Thyroid gland (tissue), 4 donors: ENCODE data around the gene CASQ1. TPM values are rescaled to one million over a fixed set of nuclear protein-coding genes. Genes with fewer than 3 reads are reported as not detected.

Experiments
- DNase-seq, 2 donors: peaks; one replicate each; pipeline ENCODE4 v3.0.0-alpha.2; 2019
- H3K27ac ChIP-seq, 3 donors: fragments of 200-600 bp; sonication (generic); 1 replicate in 2 of 3; 2 replicates in 1 of 3; pipeline ENCODE4 v1.5.1; 2016 to 2019; ENCODE audit warnings: mild to moderate bottlenecking in 1 of 3, moderate library complexity in 1 of 3
- H3K27me3 ChIP-seq: fragments of 200-600 bp; sonication (generic); one replicate; pipeline ENCODE4 v1.5.1; 2019
- H3K36me3 ChIP-seq, 2 donors: fragments of 200-600 bp; sonication (generic); one replicate each; pipeline ENCODE4 v1.5.1; 2016 to 2019
- H3K4me1 ChIP-seq, 2 donors: fragments of 200-600 bp; sonication (generic); one replicate each; pipeline ENCODE4 v1.5.1; 2017 to 2019
- H3K4me3 ChIP-seq, 3 donors: fragments of 200-600 bp; sonication (generic); replicated peaks in 1 of 3; 1 replicate in 2 of 3; 2 replicates in 1 of 3; pipeline ENCODE4 v1.5.1; 2016; ENCODE audit warnings: mild to moderate bottlenecking in 1 of 3
- H3K9me3 ChIP-seq: fragments of 200-600 bp; sonication (generic); one replicate; pipeline ENCODE4 v1.5.1; 2017
- POLR2A ChIP-seq, 2 donors: fragments of 450-650 bp; IDR thresholded peaks; one replicate each; pipeline ENCODE4 v1.6.1; 2017; ENCODE audit warnings: antibody characterized with exemption in 2 of 2, mild to moderate bottlenecking in 2 of 2, moderate library complexity in 1 of 2
- WGBS, 2 donors: methylation state at CpG; one replicate each; pipeline ENCODE4 v1.1.5; 2017; 5-methylcytosine and 5-hydroxymethylcytosine counted together
- intact Hi-C: fragments of 100-400 bp; cut with DNase I; formaldehyde crosslinking; loops from one replicate; pipeline ENCODE4 v1.15.1; 2023
- total RNA-seq, 4 donors: library from RNA; depleted of rRNA; stranded (reverse); fragments of >200 nt; gene quantifications; one replicate each; pipeline ENCODE4 v1.2.3, GENCODE V29; 2016
- TF ChIP-seq, protein P1 (sequence below), 6 experiments: fragments of 200-600 bp in 3 of 6; fragments of 450-650 bp in 3 of 6; sonication (generic) in 3 of 6; IDR thresholded peaks; one replicate each; pipeline ENCODE4 v1.5.1; 2016 to 2019; ENCODE audit warnings: antibody characterized with exemption in 6 of 6, mild to moderate bottlenecking in 2 of 6, inconsistent platforms in 1 of 6, moderate library complexity in 1 of 6

Gene CASQ1
- total RNA-seq, 4 donors from 2014 or later: not detected

DNA sequence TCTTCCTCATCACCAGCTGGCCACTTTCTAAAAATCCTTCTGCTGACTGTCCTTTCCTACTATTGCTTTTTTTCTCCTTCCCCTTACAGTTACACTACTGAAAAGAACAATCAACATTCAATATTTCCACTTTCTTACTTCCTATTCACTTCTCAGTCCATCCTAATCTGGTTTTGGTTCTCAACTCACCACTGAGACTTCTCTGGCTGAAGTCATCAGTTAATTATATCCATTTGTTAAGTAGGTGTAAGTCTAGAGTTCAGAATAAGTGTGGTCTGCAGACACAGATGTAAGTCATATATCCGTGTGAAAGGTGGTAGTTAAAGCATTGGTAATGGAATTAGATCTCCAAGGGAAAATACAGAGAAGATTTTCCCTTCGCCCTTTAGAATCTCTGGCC is 36.2 kb downstream of the CASQ1 start:
- TF ChIP-seq, protein P1, sequence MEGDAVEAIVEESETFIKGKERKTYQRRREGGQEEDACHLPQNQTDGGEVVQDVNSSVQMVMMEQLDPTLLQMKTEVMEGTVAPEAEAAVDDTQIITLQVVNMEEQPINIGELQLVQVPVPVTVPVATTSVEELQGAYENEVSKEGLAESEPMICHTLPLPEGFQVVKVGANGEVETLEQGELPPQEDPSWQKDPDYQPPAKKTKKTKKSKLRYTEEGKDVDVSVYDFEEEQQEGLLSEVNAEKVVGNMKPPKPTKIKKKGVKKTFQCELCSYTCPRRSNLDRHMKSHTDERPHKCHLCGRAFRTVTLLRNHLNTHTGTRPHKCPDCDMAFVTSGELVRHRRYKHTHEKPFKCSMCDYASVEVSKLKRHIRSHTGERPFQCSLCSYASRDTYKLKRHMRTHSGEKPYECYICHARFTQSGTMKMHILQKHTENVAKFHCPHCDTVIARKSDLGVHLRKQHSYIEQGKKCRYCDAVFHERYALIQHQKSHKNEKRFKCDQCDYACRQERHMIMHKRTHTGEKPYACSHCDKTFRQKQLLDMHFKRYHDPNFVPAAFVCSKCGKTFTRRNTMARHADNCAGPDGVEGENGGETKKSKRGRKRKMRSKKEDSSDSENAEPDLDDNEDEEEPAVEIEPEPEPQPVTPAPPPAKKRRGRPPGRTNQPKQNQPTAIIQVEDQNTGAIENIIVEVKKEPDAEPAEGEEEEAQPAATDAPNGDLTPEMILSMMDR (IDR thresholded peaks at IDR 0.05): no peak
- no peak for TF ChIP-seq POLR2A (IDR thresholded peaks at IDR 0.05)
- WGBS, 2 donors: 92 to 94% methylated on average over 2 of the region's 2 CpGs
- Histone ChIP-seq H3K27ac (no peak overlapping the region), H3K9me3 (no peaks in the 10 kb centered on the region), H3K27me3 (no peaks in the 10 kb centered on the region), H3K4me1 (peaks cover 0 to 12% of the 10 kb centered on the region in 2 donors), H3K4me3 (no peak overlapping the region), H3K36me3 (peaks cover 72 to 78% of the 10 kb centered on the region in 2 donors)
- no peak for DNase-seq
- intact Hi-C loops: no loop called here

DNA sequence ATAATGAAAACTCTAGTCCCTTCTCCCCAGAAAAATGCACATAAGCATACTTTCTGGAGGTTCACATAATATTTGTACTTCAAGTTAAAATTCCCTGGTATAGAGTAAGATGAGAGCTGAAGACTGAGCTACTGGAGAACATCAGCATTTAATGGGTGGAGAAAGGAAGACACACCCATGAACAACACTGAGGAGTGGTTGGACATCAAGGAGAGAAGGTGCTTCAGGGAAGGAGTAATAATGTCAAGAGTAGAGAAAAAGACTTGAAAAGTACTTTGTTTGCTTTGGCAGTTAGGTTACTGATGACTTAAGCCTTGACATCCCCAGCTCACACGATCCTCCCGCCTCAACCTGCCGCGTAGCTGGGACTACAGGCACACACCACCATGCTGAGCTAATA is 36.7 kb downstream of the CASQ1 start:
- no peaks in the 10 kb centered on the region for H3K9me3 ChIP-seq
- peaks cover 0 to 12% of the 10 kb centered on the region in 2 donors for H3K4me1 ChIP-seq
- 74 to 81% methylated on average over 4 of the region's 4 CpGs for WGBS, 2 donors
- no peaks in the 10 kb centered on the region for H3K27me3 ChIP-seq
- DNase-seq: no peak
- no peak overlapping the region for H3K27ac ChIP-seq
- H3K36me3 ChIP-seq: peaks cover 75 to 77% of the 10 kb centered on the region in 2 donors
- no peak overlapping the region for H3K4me3 ChIP-seq
- intact Hi-C loops: no loop called here
- TF ChIP-seq POLR2A (IDR thresholded peaks at IDR 0.05): no peak
- TF ChIP-seq, protein P1 (IDR thresholded peaks at IDR 0.05): no peak

DNA sequence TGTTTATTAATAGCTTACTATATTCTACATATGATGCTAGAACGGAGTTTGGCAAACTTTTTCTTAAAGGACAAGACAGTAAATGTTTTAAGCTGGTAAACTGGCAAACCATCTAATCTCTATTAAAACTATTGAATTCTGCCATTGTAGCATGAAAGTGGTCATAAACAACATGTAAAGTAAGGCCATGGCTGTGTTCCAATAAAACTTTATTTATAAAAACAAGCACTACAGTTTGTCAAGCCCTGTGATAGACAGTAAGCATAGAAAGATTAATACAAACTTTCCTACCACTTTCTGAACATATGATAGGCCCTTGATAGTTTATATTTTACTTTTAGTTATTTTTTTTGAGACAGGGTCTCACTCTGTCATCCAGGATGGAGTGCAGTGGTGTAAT is 37.2 kb downstream of the CASQ1 start:
- DNase-seq: no peak
- Histone ChIP-seq H3K27ac (no peak overlapping the region), H3K27me3 (no peaks in the 10 kb centered on the region), H3K36me3 (peaks cover 71 to 77% of the 10 kb centered on the region in 2 donors), H3K4me3 (no peak overlapping the region), H3K9me3 (no peaks in the 10 kb centered on the region), H3K4me1 (peaks cover 0 to 12% of the 10 kb centered on the region in 2 donors)
- WGBS, 2 donors: 94 to 100% methylated on average over 1 of the region's 1 CpG
- intact Hi-C loops: no loop called here
- TF ChIP-seq, protein P1 (IDR thresholded peaks at IDR 0.05): no peak
- no peak for TF ChIP-seq POLR2A (IDR thresholded peaks at IDR 0.05)

DNA sequence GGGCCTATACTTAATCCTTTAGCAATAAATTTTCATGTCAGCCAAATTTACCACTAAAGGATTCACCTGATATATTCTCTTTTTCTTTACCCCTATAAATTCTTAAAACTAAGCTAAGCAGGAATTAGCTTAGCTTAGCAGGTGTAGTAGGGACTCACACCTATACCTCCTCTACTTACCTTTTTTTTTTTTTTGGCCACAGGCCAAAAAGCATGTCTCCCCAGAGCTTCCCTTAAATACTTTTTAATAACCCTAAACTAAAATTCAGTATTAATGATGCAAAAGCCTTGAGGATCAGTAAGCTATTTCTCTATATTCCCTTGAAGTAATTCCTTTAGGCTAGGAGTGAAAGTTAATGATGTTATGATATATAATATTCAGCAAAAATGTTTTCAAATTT is 38.1 kb downstream of the CASQ1 start:
- TF ChIP-seq, protein P1 (IDR thresholded peaks at IDR 0.05): no peak
- TF ChIP-seq POLR2A (IDR thresholded peaks at IDR 0.05): no peak
- peaks cover 0 to 12% of the 10 kb centered on the region in 2 donors for H3K4me1 ChIP-seq
- intact Hi-C loops: no loop called here
- H3K27me3 ChIP-seq: no peaks in the 10 kb centered on the region
- no peak for DNase-seq
- H3K4me3 ChIP-seq: no peak overlapping the region
- no peak overlapping the region for H3K27ac ChIP-seq
- no peaks in the 10 kb centered on the region for H3K9me3 ChIP-seq
- peaks cover 62 to 70% of the 10 kb centered on the region in 2 donors for H3K36me3 ChIP-seq

DNA sequence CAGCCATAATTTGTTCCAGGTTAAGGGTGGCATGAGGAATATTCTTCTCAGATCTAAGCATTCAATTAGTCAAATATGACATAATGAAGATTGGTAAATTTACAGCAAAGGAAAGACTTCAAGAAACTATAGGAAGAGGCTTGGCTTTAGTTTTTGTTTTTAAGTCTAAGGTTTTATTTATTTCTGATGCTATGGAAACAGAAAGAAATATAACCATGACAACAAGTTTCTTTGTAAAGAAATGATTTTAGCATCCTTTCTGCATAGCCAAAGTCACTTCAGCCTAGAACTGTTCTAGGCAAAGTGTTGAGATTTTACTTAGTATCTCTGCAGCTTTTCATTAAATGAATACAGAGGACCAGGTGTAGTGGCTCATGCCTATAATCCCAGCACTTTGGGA is 42.5 kb downstream of the CASQ1 start:
- no peak overlapping the region for H3K4me3 ChIP-seq
- no peaks in the 10 kb centered on the region for H3K4me1 ChIP-seq
- no peak for TF ChIP-seq POLR2A (IDR thresholded peaks at IDR 0.05)
- TF ChIP-seq, protein P1 (IDR thresholded peaks at IDR 0.05): no peak
- no peaks in the 10 kb centered on the region for H3K9me3 ChIP-seq
- H3K27ac ChIP-seq: no peak overlapping the region
- H3K27me3 ChIP-seq: no peaks in the 10 kb centered on the region
- intact Hi-C loops: no loop called here
- no peak for DNase-seq
- H3K36me3 ChIP-seq: peaks cover 57 to 69% of the 10 kb centered on the region in 2 donors
